ENCODE measurements around the gene FAAP20. TPM values are rescaled to one million over a fixed set of nuclear protein-coding genes. Genes with fewer than 3 reads are reported as not detected.

Gene FAAP20
- polyA plus RNA-seq, 2 of the 4 experiments (the other 2 are of a cell fraction): 5.1 to 26.0 TPM

GRCh38 chr1:2226525-2227345 lies 32.2 kb upstream of the FAAP20 start (continued):
- no peak for TF ChIP-seq RNF2 (IDR thresholded peaks at IDR 0.05; ENCODE audit: borderline replicate concordance, low read depth)

DNA sequence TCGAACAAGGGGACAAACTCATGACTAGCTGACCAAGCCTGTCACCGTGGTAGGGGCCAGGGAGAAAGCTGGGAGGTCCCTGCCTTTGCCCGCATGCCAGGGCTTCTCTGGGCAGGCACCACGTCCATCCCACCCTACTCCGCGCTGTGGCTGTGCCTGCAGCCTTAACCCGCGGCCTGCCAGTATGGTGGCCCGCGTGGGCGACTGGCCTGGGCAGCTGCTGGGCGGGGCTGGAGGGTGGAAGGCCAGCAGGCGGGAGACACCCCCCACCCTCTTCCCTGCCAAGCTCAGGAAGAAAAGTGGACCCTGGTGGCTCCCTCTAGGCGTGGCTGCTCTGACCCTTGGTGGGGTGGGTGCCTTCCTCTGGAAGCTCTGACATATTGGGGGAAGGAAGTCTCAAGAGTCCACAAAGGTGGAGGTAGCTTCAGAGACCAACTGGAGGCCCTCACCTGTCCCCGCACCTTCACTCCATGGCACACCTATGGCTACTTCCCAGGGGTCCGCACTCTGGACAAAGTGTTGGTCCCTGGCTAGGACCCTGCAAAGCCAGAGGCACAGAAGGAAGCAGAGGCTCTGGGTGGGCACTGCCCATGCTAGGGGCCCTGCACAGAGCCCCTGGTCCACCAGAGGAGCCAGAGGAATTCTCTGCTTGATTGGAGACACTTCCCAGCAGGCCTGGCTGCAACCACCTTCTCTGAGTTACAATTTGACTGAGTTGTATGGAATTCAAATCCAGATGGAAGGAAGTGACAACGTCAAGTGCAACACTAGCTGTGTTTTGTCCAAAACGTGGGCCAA lies 30.3 kb upstream of the FAAP20 start:
- ChIA-PET CTCF (interaction anchor here (1.0 to 2.4 kb wide), 4 partner anchors 12 to 29 kb away, joined by 3 to 12 read pairs (median 6); partner anchors contain the start of gene FAAP20), POLR2A (interaction anchor here (1.2 kb wide), 1 partner anchor 12 kb away, joined by 3 read pairs; no protein-coding TSS in a partner anchor)
- no peak for ATAC-seq
- H3K4me3 ChIP-seq: no peak overlapping the region
- FAIRE-seq: no peak
- TF ChIP-seq, protein P1, sequence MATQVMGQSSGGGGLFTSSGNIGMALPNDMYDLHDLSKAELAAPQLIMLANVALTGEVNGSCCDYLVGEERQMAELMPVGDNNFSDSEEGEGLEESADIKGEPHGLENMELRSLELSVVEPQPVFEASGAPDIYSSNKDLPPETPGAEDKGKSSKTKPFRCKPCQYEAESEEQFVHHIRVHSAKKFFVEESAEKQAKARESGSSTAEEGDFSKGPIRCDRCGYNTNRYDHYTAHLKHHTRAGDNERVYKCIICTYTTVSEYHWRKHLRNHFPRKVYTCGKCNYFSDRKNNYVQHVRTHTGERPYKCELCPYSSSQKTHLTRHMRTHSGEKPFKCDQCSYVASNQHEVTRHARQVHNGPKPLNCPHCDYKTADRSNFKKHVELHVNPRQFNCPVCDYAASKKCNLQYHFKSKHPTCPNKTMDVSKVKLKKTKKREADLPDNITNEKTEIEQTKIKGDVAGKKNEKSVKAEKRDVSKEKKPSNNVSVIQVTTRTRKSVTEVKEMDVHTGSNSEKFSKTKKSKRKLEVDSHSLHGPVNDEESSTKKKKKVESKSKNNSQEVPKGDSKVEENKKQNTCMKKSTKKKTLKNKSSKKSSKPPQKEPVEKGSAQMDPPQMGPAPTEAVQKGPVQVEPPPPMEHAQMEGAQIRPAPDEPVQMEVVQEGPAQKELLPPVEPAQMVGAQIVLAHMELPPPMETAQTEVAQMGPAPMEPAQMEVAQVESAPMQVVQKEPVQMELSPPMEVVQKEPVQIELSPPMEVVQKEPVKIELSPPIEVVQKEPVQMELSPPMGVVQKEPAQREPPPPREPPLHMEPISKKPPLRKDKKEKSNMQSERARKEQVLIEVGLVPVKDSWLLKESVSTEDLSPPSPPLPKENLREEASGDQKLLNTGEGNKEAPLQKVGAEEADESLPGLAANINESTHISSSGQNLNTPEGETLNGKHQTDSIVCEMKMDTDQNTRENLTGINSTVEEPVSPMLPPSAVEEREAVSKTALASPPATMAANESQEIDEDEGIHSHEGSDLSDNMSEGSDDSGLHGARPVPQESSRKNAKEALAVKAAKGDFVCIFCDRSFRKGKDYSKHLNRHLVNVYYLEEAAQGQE (IDR thresholded peaks at IDR 0.05): no peak
- WGBS (ENCODE audit: missing lambda C conversion rate): 71% methylated on average over 8 of the region's 18 CpGs
- no peak overlapping the region for H3K27ac ChIP-seq
- H3K4me2 ChIP-seq: no peak overlapping the region
- 0 out of 3 replicates have a peak, but pooled peaks cover 6% of the 10 kb centered on the region for H3K4me1 ChIP-seq
- DNase-seq (ENCODE audit: low read depth in 1 of 2, low spot score in 1 of 2): no peak
- H3K9me3 ChIP-seq: no peaks in the 10 kb centered on the region

DNA sequence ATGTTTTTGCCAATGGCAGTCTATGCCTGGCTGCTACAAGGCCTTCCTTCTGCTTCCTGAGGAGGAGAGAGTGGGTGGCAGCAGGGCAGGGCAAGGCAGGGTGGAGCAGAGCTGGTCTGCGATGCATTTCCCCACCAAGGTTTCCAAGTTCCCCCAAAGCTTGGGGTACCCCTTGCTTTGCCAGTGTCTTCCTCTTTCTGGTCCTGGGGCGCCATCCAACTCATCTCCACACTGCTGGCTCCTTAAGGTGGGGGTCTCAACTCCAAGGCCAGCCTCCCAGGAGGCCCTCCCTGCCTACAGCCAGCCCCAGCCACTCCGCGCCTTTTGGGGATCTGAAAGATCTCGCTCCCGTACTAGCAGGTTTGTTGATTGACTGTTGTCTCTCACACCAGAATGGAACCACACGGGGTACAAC lies 29.6 kb upstream of the FAAP20 start:
- no peak overlapping the region for H3K4me2 ChIP-seq
- FAIRE-seq: no peak
- 0 out of 3 replicates have a peak, but pooled peaks cover 6% of the 10 kb centered on the region for H3K4me1 ChIP-seq
- H3K9me3 ChIP-seq: no peaks in the 10 kb centered on the region
- TF ChIP-seq MYC (IDR thresholded peaks at IDR 0.05; ENCODE audit: borderline replicate concordance, low read length) (no peak), CHD2 (IDR thresholded peaks at IDR 0.05; ENCODE audit: low read length, partially characterized antibody) (no peak), CEBPB (IDR thresholded peaks at IDR 0.05) (no peak), CBX2 (IDR thresholded peaks at IDR 0.05; ENCODE audit: borderline replicate concordance, low read depth) (no peak), SREBF2 (IDR thresholded peaks at IDR 0.05) (no peak), SMC3 (IDR thresholded peaks at IDR 0.05) (no peak), KDM1A (IDR thresholded peaks at IDR 0.05; ENCODE audit: low read depth) (no peak), NFE2L2 (conservative IDR thresholded peaks at IDR 0.05; ENCODE audit: low read length) (no peak), RCOR1 (IDR thresholded peaks at IDR 0.05; ENCODE audit: low read depth, low read length) (no peak), KDM5A (IDR thresholded peaks at IDR 0.05) (no peak), ESRRA (IDR thresholded peaks at IDR 0.05; ENCODE audit: borderline replicate concordance, low read length) (no peak), EHMT2 (IDR thresholded peaks at IDR 0.05; ENCODE audit: low read depth) (no peak), ZFP36 (IDR thresholded peaks at IDR 0.05; ENCODE audit: borderline replicate concordance, partially characterized antibody) (no peak), FOSL2 (IDR thresholded peaks at IDR 0.05) (no peak), FOSL2 (CRISPR knock-in tag; IDR thresholded peaks at IDR 0.05) (no peak), PHF8 (IDR thresholded peaks at IDR 0.05; ENCODE audit: borderline replicate concordance, low read depth) (no peak), ZC3H11A (IDR thresholded peaks at IDR 0.05) (no peak), ELK1 (IDR thresholded peaks at IDR 0.05; ENCODE audit: low read depth, low read length) (no peak), EHF (CRISPR knock-in tag; IDR thresholded peaks at IDR 0.05) (no peak)
- TF ChIP-seq, protein P2, sequence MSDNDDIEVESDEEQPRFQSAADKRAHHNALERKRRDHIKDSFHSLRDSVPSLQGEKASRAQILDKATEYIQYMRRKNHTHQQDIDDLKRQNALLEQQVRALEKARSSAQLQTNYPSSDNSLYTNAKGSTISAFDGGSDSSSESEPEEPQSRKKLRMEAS (IDR thresholded peaks at IDR 0.05): no peak
- H3K4me3 ChIP-seq: no peak overlapping the region
- ATAC-seq: no peak
- ChIA-PET POLR2A (interaction anchor here (1.2 kb wide), 1 partner anchor 12 kb away, joined by 3 read pairs; no protein-coding TSS in a partner anchor), CTCF (interaction anchor here (1.0 to 2.4 kb wide), 4 partner anchors 12 to 29 kb away, joined by 3 to 12 read pairs (median 6); partner anchors contain the start of gene FAAP20)
- DNase-seq (ENCODE audit: low read depth in 1 of 2, low spot score in 1 of 2): no peak
- no peak overlapping the region for H3K27ac ChIP-seq
- WGBS (ENCODE audit: missing lambda C conversion rate): 93% methylated on average over 7 of the region's 7 CpGs
